HepG2 (cell line): ENCODE measurements around the gene STAM.

Source experiments
- ATF7 ChIP-seq, 2 experiments: fragments of 450-650 bp in 1 of 2; sonication (generic) in 1 of 2; formaldehyde crosslinking in 1 of 2; IDR thresholded peaks; 2 replicates each; pipeline versions ENCODE4 v1.4.0 to v1.6.1; 2016 to 2020; ENCODE audit warnings: antibody characterized with exemption in 1 of 2, mild to moderate bottlenecking in 1 of 2, missing genetic modification reagents in 1 of 2
- JUND ChIP-seq: sonication (generic); formaldehyde crosslinking; IDR thresholded peaks from 2 replicates; pipeline ENCODE4 v1.8.0; 2022; ENCODE audit warnings: mild to moderate bottlenecking, missing genetic modification reagents
- MAX ChIP-seq: IDR thresholded peaks from 2 replicates; pipeline ENCODE4 v1.6.1; 2012; ENCODE audit warnings: inconsistent platforms
- SIX1 ChIP-seq: sonication (generic); formaldehyde crosslinking; IDR thresholded peaks from 2 replicates; pipeline ENCODE4 v1.4.0; 2020; ENCODE audit warnings: missing genetic modification reagents, borderline replicate concordance
- TAF1 ChIP-seq: sonication (generic); formaldehyde crosslinking; IDR thresholded peaks from 2 replicates; pipeline ENCODE4 v1.4.0; 2020; ENCODE audit warnings: missing genetic modification reagents
- TBL1XR1 ChIP-seq: fragments of 150-350 bp; IDR thresholded peaks from 2 replicates; pipeline ENCODE4 v1.6.1; 2014; ENCODE audit warnings: borderline replicate concordance, low read length; ENCODE audit not compliant: partially characterized antibody
- ZNF589 ChIP-seq: sonication (generic); formaldehyde crosslinking; conservative IDR thresholded peaks from 2 replicates; pipeline ENCODE4 v1.8.0; 2022; ENCODE audit warnings: mild to moderate bottlenecking, moderate library complexity, missing genetic modification reagents
- ZNF691 ChIP-seq: sonication (generic); formaldehyde crosslinking; IDR thresholded peaks from 2 replicates; pipeline ENCODE4 v1.4.0; 2020; ENCODE audit warnings: missing genetic modification reagents, low read depth, mild to moderate bottlenecking, borderline replicate concordance

GRCh38 chr10:17660921-17661320 lies 17.0 kb downstream of the STAM start:
- TF ChIP-seq ATF7 (IDR thresholded peaks at IDR 0.05) = no peak
- no peak for TF ChIP-seq ATF7 (CRISPR knock-in tag; IDR thresholded peaks at IDR 0.05)
- TF ChIP-seq JUND (CRISPR knock-in tag) = no peak
- TF ChIP-seq TBL1XR1 = no peak
- no peak for TF ChIP-seq SIX1 (CRISPR knock-in tag)
- no peak for TF ChIP-seq ZNF691 (CRISPR knock-in tag)
- TF ChIP-seq MAX = no peak
- TF ChIP-seq ZNF589 (CRISPR knock-in tag) = no peak
- TF ChIP-seq TAF1 = no peak
